Stimulated activated CD8-positive, alpha-beta memory T cell treated with anti-CD3 and anti-CD28 coated beads, Interleukin-12 subunit alpha, Interleukin-12 subunit beta, amount 100 ng/mL, for 1 hour (primary cell): ENCODE data around the gene PLA1A.
"Not testable (repeated sequence)": the region's sequence is repeated elsewhere in the genome, so short reads cannot be mapped to it uniquely, and the experiment has no call there.

Experiments
- DNase-seq: peaks from one replicate; pipeline ENCODE4 v3.0.0-alpha.2; 2020; ENCODE audit warnings: low read depth

The PLA1A gene, protein sequence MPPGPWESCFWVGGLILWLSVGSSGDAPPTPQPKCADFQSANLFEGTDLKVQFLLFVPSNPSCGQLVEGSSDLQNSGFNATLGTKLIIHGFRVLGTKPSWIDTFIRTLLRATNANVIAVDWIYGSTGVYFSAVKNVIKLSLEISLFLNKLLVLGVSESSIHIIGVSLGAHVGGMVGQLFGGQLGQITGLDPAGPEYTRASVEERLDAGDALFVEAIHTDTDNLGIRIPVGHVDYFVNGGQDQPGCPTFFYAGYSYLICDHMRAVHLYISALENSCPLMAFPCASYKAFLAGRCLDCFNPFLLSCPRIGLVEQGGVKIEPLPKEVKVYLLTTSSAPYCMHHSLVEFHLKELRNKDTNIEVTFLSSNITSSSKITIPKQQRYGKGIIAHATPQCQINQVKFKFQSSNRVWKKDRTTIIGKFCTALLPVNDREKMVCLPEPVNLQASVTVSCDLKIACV

DNA sequence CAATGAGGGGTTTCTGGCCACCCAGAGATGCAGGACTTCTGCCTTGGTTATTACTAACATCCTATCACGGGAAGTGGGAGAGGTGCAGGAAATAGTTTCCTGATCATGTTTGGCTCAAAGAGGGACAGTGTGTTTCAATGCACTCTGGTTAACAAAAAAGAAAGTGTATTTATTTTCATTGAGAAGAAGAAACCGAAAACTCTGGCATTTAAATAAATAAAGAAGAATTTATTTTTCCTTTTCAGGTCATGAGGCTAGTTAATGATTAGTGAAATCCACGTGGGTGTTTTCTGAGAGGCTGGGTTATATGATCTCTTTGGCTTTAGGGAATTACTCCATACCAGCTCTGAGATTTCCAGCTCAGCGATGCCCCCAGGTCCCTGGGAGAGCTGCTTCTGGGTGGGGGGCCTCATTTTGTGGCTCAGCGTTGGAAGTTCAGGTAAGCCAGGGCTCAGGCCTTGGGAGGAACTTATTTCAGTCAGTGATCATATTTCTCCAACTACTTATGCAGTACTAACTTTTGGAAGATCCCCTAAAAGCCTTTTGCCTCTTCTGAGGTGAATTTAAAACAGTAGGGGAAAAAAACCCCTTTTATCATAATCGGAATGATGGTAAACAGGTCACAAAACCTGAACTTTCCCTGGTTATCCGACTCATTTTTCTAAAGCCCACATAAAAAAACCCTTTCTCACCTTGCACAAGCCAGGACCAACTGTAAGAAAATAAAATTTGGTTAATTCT, at the start of gene PLA1A:
TSS of gene PLA1A (plus strand) at position 338 of the 741 bp plus-strand sequence. CDS start at position 367, 29 bp downstream.
- no peak for DNase-seq

DNA sequence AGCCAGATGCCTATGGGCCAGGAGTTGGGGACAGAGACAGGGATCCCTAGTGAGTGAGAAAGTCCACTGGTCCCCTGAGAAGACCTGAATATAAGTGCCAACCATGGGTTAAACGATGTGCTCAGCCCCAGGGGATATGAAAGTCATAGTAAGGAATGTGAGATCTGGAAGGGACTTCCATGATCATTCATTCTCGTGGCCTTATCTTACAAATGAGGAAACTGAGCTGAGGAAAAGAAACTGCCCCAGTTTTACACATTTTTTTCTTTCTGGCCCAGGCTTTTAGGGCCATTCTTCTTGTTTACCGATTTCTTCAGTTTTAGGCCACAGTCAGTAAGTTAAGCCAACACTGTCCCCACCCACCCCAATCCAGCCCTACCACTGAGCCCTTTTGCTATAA, 49.3 kb upstream of the PLA1A start:
- no peak for DNase-seq

DNA sequence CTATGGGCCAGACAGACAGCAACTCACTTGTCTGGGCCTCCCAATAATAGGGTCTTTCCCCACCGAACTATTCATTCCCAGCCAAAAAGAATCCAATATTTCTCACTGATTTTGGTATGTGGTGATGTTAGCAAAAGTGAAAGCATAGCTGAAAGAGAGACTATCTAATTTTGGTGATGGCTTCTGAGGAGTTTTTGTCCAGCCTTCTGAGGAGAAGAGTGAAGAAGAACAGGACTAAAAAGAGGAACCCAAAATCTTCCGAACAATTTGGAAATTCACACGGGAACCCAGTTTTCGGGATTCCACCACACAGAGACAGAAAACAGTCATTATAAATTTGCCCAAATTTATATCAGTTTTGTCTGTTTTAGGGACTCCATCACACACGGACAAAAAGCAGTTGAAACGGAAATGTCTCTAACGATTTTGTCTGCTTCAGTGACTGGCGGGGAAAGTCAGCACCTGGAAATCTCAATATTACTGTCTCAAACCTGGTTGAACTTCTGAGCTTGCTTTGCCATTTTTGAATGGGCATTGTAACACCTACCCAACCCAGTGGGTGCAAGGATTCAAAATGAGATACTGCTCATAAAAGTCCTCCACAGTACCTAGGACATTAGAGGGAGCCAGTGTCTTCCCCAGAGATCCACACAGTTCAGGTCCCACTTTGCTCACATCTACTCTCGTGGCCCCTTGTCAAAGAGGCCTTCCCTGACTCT, 47.3 kb upstream of the PLA1A start:
- DNase-seq = no peak

DNA sequence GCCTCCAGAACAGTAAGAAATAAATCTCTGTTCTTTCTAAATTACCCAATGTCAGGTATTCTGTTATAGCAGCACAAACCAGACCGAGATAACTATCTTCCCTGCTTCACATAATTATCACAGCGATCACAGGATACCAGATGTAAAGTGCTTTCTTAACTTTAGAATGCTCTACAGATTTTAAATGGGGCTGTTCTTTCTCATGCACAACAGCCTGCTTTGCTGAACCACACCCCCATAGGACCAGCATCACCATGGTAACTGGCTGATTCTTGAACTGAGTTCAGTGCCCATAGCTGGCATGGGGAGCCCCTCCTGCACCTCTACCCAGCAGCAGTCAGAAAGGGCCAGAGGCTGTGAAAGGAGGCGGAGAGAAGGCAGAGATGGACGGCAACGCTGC, 46.1 kb upstream of the PLA1A start:
- DNase-seq = no peak

DNA sequence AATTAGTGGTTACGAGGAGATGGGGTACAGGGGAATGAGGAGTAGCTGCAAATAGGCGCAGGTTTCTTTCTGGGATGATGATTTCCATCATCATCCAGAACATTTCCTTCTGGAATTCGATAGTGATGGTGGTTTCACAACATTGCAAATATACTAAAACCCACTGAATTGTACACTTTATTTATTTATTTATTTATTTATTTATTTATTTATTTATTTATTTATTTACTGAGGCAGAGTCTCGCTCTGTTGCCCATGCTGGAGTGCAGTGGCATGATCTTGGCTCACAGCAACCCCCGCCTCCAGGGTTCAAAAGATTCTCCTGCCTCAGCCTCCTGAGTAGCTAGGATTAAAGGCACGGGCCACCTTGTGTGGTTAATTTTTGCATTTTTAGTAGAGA, 44.8 kb upstream of the PLA1A start:
- not testable (repeated sequence) for DNase-seq

DNA sequence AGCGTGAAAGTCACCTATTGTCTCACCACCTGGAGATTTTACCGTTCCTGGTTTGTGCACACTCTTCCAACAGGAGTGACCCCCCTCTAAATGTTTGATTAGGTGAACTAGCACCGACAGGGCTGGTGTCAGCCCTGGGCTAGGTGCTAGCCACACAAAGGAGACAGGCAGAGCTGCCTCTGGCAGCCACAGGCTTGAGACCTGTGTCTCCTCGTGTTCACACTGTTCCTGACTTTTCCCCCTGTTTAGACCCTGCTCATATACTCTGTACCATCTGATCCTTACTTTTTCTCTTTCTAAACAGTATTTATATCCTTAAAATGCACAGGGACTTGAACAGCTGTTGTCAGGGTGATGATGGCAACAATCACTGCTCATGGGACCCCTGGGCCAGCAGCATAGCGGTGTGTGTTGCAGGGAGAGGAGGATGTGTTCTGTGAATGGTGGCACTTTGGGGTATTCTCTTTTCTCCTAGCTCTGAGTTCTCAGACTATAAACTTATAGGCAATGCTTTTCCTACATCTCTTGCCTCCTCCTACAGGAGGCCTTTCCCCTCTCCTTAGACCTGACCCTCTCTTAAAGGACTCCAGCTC, 43.8 kb upstream of the PLA1A start:
- DNase-seq = no peak

DNA sequence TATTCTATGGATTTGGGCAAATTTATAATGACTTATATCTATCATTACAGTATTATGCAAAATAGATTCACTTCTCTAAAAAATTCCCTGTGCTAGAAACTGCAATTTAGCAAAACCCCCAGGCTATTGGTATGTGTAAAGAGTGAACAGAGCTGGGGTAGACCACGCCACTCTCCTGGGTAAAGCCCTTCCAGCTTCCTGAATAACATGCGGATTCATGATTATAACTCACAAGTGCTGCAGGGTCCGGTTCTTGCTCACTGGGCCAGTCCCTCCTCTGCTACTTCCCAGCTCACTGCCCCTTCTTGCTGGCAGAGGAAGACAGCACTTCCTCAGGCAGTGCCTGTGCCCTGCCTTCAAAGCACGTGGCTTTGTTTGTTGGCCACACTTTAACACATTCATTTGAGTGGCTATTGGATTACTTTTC, 42.4 kb upstream of the PLA1A start:
- no peak for DNase-seq

DNA sequence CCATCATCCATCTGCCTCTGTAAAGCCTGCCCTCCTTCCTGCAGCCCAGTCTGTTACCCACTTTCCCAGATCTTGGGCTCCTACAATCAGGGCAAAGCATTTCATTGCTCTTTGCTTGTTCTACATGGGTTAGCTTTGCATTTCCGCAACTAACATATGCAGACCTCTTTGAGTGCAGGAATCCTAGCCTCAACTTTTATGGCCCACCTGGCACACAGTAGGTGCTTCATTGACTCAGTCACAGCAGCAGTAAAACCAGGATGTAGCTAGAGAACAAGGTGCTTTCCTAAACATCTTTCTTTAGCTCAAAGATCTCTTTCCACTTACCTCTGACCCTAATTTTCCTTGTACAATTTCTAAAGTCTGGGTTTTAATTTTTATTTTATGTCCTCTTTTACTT, 41.8 kb upstream of the PLA1A start:
- DNase-seq = no peak

DNA sequence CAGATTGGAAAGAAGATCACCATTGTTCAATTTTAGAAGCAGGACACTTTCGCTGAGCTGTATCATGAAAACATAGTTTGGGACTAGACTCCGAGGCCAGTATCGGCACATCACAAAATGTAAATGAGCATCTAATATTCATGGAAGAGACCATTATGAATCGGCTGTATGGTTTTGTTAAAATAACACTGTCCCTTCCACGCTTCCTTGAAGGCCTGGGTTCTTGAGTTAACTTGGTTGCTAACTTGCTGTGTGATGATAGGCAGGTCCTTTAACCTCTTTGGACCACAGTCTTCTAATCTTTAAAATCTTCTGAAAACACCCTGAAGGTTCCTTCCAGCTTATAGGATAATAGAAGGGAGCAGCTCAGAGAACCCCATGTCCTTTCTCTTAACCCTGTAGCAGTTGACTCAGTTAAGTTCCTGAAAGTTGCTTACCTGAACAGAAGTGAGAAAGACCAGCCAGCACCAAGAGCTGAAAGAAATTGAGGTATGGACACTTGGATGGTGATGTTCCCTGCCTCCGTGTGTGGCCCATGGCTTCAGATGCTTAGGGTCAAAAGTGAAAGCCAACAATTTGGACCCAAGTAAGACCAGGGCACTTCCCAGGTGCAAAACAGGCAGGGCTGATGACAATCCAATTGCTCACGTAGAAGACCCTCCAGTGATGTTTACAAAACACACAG, 40.4 kb upstream of the PLA1A start:
- DNase-seq = no peak

DNA sequence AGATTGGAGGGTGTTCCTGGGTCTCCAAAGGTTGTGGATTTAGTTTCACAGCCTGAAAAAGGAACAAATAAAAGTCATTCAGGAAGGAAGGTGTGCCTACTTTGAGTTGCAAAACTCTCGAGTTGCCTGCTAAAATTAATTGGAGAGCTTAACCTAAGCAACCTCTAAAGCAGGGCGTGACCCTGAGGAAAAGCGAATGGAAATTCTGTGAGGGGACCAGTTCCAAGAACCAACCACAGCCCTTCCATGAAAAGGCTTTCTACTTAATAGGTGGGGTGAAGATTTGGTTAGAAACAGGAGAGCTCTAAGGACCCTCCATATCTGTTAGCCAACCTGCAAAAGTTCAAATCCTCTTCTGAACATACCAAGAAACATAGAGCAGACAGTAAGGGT, 39.8 kb upstream of the PLA1A start:
- no peak for DNase-seq

DNA sequence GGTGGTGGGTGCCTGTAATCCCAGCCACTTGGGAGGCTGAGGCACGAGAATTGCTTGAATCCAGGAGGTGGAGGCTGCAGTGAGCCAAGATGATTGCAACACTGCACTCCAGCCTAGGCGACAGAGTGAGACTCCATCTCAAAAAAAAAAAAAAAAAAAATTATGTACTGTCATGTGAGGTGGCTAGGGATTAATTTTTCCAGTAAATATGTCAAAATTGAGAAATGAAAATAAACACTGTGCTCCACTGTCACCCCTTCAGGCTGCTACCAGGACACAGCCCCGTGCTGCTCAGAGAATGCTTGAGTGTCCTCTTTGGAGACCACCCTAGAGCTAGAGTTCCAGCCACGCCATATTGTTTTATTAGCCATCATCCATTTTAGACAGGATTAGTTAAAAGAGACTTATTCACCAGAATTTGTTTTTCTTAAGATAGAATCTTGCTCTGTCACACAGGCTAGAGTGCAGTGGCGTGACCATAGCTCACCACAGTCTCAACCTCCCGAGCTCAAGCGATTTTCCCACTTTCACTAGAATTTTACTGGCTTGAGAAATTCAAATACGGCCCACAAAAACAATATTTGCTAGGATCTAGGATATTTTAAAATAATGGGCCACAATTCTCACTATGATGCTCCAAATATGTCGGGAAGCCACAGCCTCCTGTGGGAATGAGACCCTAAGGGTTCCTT, 38.9 kb upstream of the PLA1A start:
- no peak for DNase-seq

DNA sequence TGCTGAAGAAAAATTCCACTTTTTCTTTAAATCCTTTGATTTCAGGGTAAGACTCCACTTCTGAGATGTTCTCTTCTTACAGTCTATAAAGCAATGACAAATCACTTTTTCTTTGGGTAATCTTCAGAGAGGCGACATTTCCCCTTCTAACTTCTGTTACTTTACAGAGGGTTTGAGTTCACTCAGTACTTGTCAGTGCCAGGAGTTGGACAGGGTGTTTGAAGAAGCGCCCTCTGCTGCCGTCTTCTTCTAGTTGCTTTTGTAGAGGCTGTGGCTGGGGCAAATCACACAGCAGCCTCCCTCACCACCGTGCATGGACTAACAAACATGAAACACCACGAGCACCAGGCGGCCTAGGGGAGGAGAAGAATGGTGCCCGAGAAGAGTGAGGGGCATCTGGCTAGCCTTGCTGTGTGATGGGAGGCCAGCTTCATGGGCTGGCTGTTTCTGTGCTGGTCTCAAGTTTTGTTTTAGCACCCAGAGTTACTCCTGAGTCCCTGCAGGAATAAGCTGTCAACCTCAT, 38.2 kb upstream of the PLA1A start, which contains the start of gene CD80:
TSS of gene CD80 (minus strand) at position 174 of the 523 bp plus-strand sequence. CDS start 1,886 bp downstream, outside the sequence.
- peak; percentile 15 for DNase-seq

DNA sequence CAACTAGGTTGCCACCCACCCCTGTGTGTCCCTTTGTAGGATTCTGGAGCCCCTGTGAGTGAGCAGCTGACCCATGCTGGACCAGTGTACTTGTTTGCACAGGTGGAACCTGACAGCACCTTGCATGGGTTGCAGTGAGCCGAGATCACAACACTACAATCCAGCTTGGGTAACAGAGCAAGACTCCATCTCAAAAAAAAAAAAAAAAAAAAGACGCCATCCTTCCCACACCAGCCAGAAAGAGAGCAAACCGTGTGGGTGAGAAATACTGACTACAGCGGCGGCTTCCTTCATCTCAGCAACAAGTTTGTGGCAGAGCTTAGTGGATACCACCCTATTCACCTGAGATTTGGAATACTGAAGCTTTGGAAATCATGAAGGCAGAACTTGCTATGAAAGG, 37.5 kb upstream of the PLA1A start:
- no peak for DNase-seq

DNA sequence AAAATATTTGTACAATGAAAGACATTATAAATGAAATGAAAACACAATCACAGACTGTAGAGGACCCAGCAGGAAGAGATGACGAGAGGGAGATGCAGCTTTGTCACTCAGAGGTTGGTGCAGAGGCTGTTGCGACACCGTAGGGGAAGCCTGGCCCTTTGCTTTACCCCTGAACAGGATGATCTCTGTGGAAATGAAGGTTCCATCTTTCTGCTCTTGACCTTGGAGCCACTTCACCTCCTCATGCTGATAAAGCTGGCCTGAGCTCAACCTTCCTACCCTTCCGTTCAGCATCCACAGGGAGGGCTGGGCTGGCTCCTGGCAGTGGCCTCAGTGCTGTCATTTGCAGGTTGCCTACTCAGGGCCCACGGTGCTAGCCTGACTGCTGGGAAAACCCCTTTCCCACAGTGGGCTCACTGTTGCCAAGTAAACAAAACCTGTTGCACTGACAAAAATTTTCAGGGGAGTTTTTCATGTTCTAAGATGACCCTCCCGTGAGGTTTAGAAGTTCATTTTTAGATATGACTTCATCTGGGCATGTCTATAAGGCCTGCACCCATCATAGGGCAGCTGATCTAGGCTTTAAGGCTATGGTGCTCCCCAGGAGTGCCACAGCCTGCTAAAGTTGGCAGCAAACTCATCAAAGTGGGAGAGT, 35.3 kb upstream of the PLA1A start:
- DNase-seq = no peak

DNA sequence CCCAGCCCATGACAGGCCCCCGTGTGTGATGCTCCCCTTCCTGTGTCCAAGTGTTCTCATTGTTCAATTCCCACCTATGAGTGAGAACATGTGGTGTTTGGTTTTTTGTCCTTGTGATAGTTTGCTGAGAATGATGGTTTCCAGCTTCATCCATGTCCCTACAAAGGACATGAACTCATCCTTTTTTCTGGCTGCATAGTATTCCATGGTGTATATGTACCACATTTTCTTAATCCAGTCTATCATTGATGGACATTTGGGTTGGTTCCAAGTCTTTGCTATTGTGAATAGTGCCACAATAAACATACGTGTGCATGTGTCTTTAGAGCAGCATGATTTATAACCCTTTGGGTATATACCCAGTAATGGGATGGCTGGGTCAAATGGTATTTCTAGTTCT, 34.4 kb upstream of the PLA1A start:
- DNase-seq = not testable (repeated sequence)

DNA sequence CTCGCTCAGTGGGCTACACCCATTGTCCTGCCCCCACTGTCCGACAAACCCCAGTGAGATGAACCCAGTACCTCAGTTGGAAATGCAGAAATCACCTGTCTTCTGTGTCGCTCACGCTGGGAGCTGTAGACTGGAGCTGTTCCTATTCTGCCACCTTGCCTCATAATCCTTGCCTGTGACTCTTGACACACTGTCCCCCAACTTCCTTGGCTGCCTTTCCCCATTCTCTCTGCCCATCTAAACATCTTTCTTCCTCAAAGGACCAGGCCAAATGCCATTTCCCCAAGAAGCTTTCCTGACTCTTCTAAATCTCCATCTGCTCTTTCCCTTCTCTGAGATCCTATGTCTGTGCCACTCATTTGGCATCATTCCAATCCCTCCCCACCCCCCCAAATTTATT, 28.5 kb upstream of the PLA1A start:
- no peak for DNase-seq

DNA sequence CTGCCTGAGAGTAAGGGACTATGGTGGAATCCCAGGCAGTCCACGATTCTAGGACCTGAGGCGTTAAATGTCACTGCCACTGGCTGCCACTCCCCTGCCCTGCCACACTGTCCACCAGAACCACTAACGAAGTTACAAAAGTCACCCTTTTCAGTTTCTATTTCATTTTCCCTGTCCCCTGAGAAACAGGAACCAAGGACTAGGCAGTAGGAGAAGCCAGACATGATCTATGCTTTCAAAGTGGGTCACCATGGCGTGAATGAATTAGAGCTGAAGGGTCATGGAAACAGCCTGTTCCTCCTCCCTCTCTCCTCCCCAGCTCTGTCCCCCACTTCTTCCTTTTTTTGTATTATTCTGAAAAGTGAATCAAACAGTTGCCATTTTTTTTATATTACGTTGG, 27.5 kb upstream of the PLA1A start:
- no peak for DNase-seq

DNA sequence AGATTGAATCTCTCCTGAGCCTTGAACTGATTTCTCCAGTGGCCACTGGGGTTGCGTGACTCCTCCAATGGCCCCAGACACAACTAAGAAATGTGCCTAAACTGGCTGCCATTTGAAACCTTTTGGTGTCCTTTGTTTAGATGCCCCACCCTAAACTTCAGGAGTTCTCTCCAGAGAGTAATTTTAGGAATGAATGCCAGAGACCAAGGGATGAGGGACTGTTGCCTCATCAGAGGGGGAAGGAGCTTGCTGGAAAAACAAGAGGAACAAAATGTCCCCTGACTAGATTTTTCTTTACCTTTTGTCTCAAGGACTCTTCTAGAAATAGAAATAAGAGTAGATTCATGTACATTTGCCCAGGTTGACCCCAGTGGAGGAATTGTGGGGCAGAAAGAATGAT, 26.5 kb upstream of the PLA1A start:
- no peak for DNase-seq

DNA sequence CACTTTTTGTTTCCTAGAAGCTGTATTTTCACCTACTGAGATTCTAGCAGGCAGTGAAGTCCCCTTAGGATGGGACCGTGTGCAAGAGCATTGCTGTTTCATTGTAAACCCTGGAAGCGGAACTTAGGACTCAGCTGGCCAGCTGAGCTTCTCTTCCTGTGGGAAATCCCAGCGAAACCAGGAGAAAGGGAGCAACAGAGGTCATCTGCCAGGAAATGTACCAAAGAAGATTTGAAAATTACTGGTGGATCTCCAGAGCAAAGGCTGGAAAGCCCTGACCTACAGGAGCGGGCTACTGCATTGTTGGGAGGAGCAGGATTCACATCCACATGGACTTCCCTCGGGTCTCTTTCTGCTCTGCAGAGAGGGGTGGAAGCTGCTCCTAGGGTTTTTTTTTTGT, 26.0 kb upstream of the PLA1A start:
- no peak for DNase-seq

DNA sequence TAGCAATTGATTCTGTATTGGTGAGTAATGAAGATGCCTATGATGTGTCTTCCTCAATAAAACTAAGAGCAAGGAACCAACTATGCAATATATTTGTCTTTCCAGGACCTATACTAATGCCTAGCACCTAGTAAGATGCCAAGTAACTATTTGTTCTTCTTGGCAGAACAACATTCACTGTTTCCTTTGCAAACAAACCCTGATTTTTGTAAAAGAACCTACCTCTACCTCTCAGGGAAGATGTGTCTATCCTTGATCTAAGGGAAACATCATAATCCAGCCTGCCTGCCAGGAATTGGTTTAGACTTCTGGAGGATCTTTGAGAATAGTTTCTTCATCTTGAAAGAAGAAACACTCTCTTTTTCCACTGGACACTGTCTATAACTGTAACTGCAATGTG, 22.2 kb upstream of the PLA1A start:
- DNase-seq = no peak
